Tibial nerve (tissue), 4 donors: ENCODE data around the gene ERN2.

Experiments
- CTCF ChIP-seq, 5 experiments: fragments of 200-600 bp in 3 of 5; fragments of 450-650 bp in 2 of 5; sonication (generic) in 3 of 5; IDR thresholded peaks; one replicate each; pipeline ENCODE4 v1.5.1; 2016 to 2019; ENCODE audit warnings: antibody characterized with exemption in 5 of 5, mild to moderate bottlenecking in 3 of 5, moderate library complexity in 2 of 5
- EP300 ChIP-seq, 2 donors: sonication (generic); formaldehyde crosslinking; IDR thresholded peaks; one replicate each; pipeline ENCODE4 v1.6.1; 2017; ENCODE audit warnings: antibody characterized with exemption in 2 of 2, mild to moderate bottlenecking in 1 of 2
- POLR2A ChIP-seq, 2 donors: fragments of 450-650 bp; IDR thresholded peaks; one replicate each; pipeline ENCODE4 v1.6.1; 2017; ENCODE audit warnings: antibody characterized with exemption in 2 of 2, mild to moderate bottlenecking in 2 of 2, moderate library complexity in 2 of 2

- TF ChIP-seq POLR2A (IDR thresholded peaks at IDR 0.05) (no peak), CTCF (IDR thresholded peaks at IDR 0.05) (no peak), EP300 (IDR thresholded peaks at IDR 0.05) (no peak)
These were observed 12.5 kb downstream of the ERN2 start for GRCh38 chr16:23700509-23700908.
